Activated naive CD4-positive, alpha-beta T cell treated with anti-CD3 and anti-CD28 coated beads, Interleukin-2, amount 50 U/mL, for 72 hours (primary cell): Measurements from ENCODE around the gene VPS26B. TPM values are rescaled to one million over a fixed set of nuclear protein-coding genes. Genes with fewer than 3 reads are reported as not detected.
"Not testable (repeated sequence)": the region's sequence is repeated elsewhere in the genome, so short reads cannot be mapped to it uniquely, and the experiment has no call there.

Experiments used
- ATAC-seq, 2 donors: fragments of 150-1000 bp; cut with Tn5 transposase; 2 replicates each; pipeline ENCODE4 v1.10.0; 2021; ENCODE audit warnings: mild to moderate bottlenecking in 2 of 2, moderate library complexity in 2 of 2
- DNase-seq, 2 donors: peaks; one replicate each; pipeline ENCODE4 v3.0.0; 2021 to 2022; ENCODE audit warnings: low spot score in 2 of 2
- H3K27ac Mint-ChIP-seq, 2 donors: one replicate each; pipeline ENCODE4 v1.8.0; 2022; ENCODE audit warnings: mild to moderate bottlenecking in 2 of 2, mixed read lengths in 2 of 2
- H3K36me3 Mint-ChIP-seq, 2 donors: one replicate each; pipeline ENCODE4 v1.8.0; 2022; ENCODE audit warnings: mixed read lengths in 2 of 2
- H3K9me3 Mint-ChIP-seq, 2 donors: one replicate each; pipeline ENCODE4 v1.8.0; 2022; ENCODE audit warnings: mixed read lengths in 2 of 2
- total RNA-seq, 2 donors: library from RNA; stranded (reverse); gene quantifications; one replicate each; pipeline ENCODE4 v1.2.3, GENCODE V29; 2022

The VPS26B gene
- total RNA-seq, 2 donors from 2014 or later: 38.5 to 39.2 TPM

- H3K36me3 Mint-ChIP-seq: peaks cover 4 to 12% of the 10 kb centered on the region in 2 donors
- no peaks in the 10 kb centered on the region for H3K9me3 Mint-ChIP-seq
- DNase-seq (no peak), ATAC-seq (peak; percentile 12 to 14)
- H3K27ac Mint-ChIP-seq: peak overlapping the region; percentile 40 to 45
Measured at GRCh38 chr11:134248910-134249480, 24.5 kb downstream of the VPS26B start.

DNA sequence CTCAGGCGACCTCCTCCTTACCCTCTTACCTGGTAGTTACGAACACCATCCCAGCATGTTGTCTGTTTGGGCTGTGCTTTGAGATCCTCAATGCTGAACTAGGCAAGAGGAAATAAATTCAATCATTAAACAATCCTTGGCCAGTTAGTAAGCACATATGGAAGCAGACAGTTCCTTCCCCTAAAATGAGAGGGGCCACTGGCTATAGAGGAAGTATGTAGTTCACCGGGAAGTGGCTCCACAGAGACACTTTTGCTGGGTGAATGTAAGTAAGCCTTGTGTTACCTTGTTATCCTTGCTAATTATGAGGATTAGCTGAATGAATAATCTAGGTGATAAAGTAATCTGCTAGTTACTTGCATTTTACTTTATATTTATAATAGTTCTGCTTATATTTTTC, 25.8 kb downstream of the VPS26B start:
- ATAC-seq: no peak

DNA sequence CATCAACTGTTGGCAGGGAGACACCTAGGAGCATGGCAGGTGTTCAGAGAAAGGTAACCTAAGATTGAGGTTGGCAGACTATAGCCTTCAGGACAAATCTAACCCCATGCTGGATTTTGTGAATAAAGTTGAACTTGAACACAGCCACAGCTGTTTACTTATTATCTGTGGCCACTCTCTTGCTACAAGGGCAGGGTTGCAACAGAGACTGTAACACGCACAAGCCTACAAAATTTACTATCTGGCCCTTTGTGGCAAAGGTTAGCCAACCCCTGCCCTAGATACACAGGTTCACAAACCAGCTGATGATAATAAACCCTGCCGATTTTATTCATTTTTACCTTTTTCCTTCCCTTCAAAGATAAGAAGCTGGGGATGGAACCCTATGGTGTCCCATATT, 26.2 kb downstream of the VPS26B start:
- H3K27ac Mint-ChIP-seq: peak overlapping the region in 1 of 2 donors; percentile 45
- DNase-seq: no peak
- no peaks in the 10 kb centered on the region for H3K9me3 Mint-ChIP-seq
- peaks cover 4 to 12% of the 10 kb centered on the region in 2 donors for H3K36me3 Mint-ChIP-seq
- ATAC-seq: no peak

More for the DNA sequence above, 25.8 kb downstream of the VPS26B start:
- Mint-ChIP-seq H3K36me3 (peaks cover 4 to 12% of the 10 kb centered on the region in 2 donors), H3K27ac (no peak overlapping the region), H3K9me3 (no peaks in the 10 kb centered on the region)
- DNase-seq: no peak

- peak; percentile 19 to 26 for ATAC-seq
- peak overlapping the region; percentile 89 to 91 for H3K27ac Mint-ChIP-seq
- peak in 1 of 2 donors; percentile 36 for DNase-seq
- H3K9me3 Mint-ChIP-seq: no peaks in the 10 kb centered on the region
- peaks cover 4 to 12% of the 10 kb centered on the region in 2 donors for H3K36me3 Mint-ChIP-seq
Measured at GRCh38 chr11:134252346-134253187, 28.1 kb downstream of the VPS26B start.

- Mint-ChIP-seq H3K36me3 (peaks cover 0 to 12% of the 10 kb centered on the region in 2 donors), H3K9me3 (no peaks in the 10 kb centered on the region), H3K27ac (peak within 1 kb of the TSS; percentile 89 to 91)
- peak; percentile 99 for ATAC-seq
- peak; percentile 91 to 94 for DNase-seq
Measured at GRCh38 chr11:134253188-134253993, 28.9 kb downstream of the VPS26B start, which contains the start of the genes ACAD8 and THYN1. TSS of gene ACAD8 (plus strand) at chr11:134253568. CDS start at chr11:134253601, 33 bp downstream. TSS of gene THYN1 (minus strand) at chr11:134253352. CDS start at chr11:134252882, 470 bp downstream.

DNA sequence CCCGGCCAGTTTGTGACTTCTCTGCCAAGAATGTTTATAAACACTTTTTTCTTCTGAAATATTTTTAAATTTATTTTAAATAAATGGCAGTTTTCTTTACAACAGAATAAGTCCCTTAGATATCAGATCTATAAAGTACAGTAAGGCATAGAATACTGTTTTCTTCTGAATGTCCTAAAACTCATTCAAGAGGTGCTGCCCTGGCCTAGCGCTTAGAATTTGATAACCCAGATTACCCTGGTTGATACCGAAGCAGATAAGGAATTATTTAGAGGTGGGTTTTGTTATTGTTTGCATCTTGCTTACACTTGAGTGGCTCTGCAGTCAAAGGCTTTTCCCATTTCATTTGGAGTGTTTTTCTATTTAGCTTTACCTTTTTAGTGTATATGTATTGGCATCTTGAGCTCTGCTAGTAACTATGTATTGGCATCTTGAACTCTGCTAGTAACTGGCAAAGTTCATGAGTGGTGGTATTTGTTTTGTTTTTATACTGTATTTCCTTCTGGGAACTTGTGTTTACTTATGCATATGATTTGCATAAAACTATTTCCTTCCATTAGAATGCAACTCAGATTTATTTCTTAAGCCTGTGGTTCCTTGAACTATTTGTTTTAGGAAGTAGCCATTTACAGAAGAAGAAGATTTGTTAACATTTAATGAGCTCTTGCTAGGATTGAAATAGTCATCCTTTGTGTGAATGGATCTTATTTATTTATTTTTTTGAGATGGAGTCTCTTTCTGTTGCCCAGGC, 30.1 kb downstream of the VPS26B start:
- ATAC-seq: no peak
- H3K27ac Mint-ChIP-seq: peak overlapping the region; percentile 14 to 91
- no peak for DNase-seq
- H3K9me3 Mint-ChIP-seq: no peaks in the 10 kb centered on the region
- H3K36me3 Mint-ChIP-seq: peaks cover 0 to 12% of the 10 kb centered on the region in 2 donors

DNA sequence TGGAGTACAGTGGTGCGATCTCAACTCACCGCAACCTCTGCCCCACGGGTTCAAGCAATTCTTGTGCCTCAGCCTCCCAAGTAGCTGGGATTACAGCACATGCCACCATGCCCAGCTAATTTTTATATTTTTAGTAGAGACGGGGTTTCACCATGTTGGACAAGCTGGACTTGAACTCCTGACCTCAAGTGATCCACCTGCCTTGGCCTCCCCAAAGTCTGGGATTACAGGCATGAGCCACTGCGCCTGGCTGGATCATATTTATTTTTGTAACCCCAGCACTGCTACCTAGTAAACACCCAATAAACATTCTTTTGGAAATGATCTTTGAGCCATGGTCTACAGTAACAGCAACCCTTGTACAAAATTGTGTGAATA, 30.7 kb downstream of the VPS26B start:
- ATAC-seq, DNase-seq, H3K9me3 Mint-ChIP-seq: not testable (repeated sequence)
- peaks cover 0 to 12% of the 10 kb centered on the region in 2 donors for H3K36me3 Mint-ChIP-seq
- H3K27ac Mint-ChIP-seq: peak overlapping the region in 1 of 2 donors; percentile 14

GRCh38 chr11:134257101-134257500, 32.6 kb downstream of the VPS26B start:
- ATAC-seq (no peak), DNase-seq (no peak)
- Mint-ChIP-seq H3K9me3 (no peaks in the 10 kb centered on the region), H3K27ac (no peak overlapping the region), H3K36me3 (peaks cover 0 to 10% of the 10 kb centered on the region in 2 donors)

GRCh38 chr11:134258577-134258976, 34.1 kb downstream of the VPS26B start:
- DNase-seq (no peak), ATAC-seq (no peak)
- H3K27ac Mint-ChIP-seq: peak overlapping the region in 1 of 2 donors; percentile 74
- no peaks in the 10 kb centered on the region for H3K36me3 Mint-ChIP-seq
- no peaks in the 10 kb centered on the region for H3K9me3 Mint-ChIP-seq

GRCh38 chr11:134260503-134260902, 36.0 kb downstream of the VPS26B start:
- no peaks in the 10 kb centered on the region for H3K36me3 Mint-ChIP-seq

GRCh38 chr11:134260983-134261382, 36.5 kb downstream of the VPS26B start:
- ATAC-seq: no peak
- Mint-ChIP-seq H3K27ac (no peak overlapping the region), H3K36me3 (no peaks in the 10 kb centered on the region), H3K9me3 (no peaks in the 10 kb centered on the region)
- DNase-seq: no peak

More at GRCh38 chr11:134260503-134260902, 36.0 kb downstream of the VPS26B start:
- DNase-seq (no peak), ATAC-seq (no peak)
- Mint-ChIP-seq H3K27ac (no peak overlapping the region), H3K9me3 (no peaks in the 10 kb centered on the region)

DNA sequence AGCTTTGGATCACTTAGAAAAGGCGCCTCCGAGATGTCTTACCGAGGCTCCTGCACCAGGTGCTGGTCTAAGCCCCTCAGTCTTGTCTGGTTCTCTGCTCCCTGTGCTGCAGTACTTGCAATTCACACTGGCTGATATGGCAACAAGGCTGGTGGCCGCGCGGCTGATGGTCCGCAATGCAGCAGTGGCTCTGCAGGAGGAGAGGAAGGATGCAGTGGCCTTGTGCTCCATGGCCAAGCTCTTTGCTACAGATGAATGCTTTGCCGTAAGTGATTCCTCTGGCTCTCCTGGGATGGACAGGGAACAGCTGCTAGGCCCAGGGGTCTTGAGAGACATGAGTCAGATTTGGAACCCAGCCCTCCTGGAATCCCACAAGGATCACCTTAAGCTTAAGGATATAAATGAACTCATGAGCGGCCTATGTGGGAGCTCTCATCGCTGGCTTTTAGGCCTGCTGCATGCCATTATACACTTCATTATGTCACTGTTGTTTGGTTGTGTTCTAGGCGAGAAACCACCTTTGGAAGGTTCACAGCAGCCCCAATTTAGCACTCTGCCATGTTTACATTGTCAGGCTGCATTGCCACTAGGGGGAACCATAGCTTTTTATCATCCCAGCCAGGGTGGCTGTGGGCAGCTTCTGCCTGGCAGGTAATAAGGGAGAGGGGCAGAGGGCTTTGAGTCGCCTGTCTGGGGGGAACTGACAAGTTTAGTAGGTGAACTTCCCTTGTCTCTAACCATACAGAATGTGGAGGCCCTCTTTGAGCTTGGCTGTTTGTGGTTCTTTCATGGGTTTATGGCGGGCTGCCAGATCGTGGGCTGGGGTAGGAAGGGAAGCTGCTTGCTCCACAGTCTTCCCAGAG, 37.4 kb downstream of the VPS26B start:
- Mint-ChIP-seq H3K27ac (peak overlapping the region in 1 of 2 donors; percentile 36), H3K9me3 (no peaks in the 10 kb centered on the region), H3K36me3 (no peaks in the 10 kb centered on the region)
- ATAC-seq (peak; percentile 49 to 80), DNase-seq (peak in 1 of 2 donors; percentile 46)

DNA sequence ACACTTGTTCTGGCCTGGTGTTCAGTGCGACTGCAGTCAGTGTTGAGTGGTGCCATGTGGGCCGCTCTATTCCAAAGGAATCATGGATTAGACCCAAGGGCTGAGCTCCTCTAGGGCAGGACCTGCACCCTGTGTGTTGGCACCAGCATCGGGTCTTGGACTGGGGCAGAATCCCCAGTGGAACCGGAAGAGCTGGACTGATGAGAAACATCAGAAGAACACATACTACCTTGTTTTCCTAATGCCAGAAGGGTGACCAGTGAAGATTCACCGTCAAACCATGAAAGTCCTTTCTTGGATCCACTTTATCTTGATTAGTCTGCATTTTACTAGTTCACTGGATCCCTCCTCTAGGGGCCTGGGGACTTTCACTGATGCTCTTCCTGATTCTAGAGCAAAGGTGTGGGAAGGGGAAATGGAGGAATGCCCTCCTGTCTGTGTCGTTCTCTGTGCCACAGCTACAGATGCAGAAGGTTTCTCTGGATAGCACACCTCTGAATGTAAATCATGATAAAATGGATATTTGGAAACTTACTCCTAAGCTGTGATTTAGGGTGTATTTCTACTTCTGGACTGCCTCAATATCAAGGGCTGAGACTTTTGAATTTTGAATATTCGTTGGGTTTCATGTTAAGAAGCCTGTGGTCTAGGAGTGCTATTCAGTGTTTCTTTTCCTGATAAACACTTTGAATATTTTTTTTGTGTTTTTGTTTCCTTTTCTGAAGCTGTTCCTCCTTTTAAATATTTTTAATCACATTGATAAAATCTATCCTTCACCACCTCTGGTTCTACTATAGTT, 40.7 kb downstream of the VPS26B start:
- ATAC-seq: no peak
- H3K9me3 Mint-ChIP-seq: no peaks in the 10 kb centered on the region
- H3K27ac Mint-ChIP-seq: no peak overlapping the region
- H3K36me3 Mint-ChIP-seq: no peaks in the 10 kb centered on the region
- no peak for DNase-seq

DNA sequence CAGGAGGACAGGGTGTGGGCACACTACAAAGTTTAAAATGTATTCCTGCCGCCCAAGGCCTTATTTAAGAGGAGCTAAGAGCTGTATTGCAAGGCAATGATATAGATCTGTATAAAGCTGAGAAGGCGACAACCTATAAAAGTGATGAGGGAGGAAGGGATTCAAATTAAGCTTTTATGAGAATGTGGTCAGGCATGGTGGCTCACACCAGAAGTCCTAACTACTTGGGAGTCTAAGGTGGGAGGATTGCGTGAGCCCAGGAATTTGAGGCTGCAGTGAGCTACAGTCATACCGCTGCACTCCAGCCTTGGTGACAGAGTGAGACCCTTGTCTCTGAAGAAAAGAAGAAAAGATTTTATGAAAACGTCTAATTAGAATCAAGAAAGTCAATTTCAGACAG, 42.0 kb downstream of the VPS26B start:
- peak overlapping the region in 1 of 2 donors; percentile 6 for H3K27ac Mint-ChIP-seq
- ATAC-seq (no peak), DNase-seq (no peak)
- no peaks in the 10 kb centered on the region for H3K9me3 Mint-ChIP-seq
- H3K36me3 Mint-ChIP-seq: no peaks in the 10 kb centered on the region
